SK-N-SH (cell line): ENCODE measurements around the gene CADM1. TPM values are rescaled to one million over a fixed set of nuclear protein-coding genes. Genes with fewer than 3 reads are reported as not detected.

Source experiments
- CTCF ChIA-PET: fragments of 300-600, 350-600 bp; formaldehyde crosslinking; extraction: SDS; loops from one replicate; lab custom pipeline; 2021; lab: Yijun Ruan, JAX
- POLR2A ChIA-PET: fragments of 350-600 bp; sonication (Branson Sonifier 250); formaldehyde crosslinking; extraction: SDS; loops from one replicate; lab custom pipeline; 2020; ENCODE audit warnings: antibody characterized with exemption, inconsistent platforms; lab: Yijun Ruan, JAX
- DNase-seq: peaks from one replicate; pipeline ENCODE4 v3.0.0; 2012
- H2AFZ ChIP-seq: fragments of 200-600 bp; sonication (generic); 2 replicates; pipeline ENCODE4 v1.8.1; 2016; ENCODE audit warnings: antibody characterized with exemption, mild to moderate bottlenecking, low read depth
- H3F3A ChIP-seq: fragments of 200-600 bp; sonication (generic); replicated peaks from 2 replicates; pipeline ENCODE3; 2016; ENCODE audit warnings: antibody characterized with exemption, mild to moderate bottlenecking; ENCODE audit not compliant: insufficient read depth
- H3K27ac ChIP-seq, 2 experiments: fragments of 200-500 bp in 1 of 2; fragments of 200-600 bp in 1 of 2; sonication (Bioruptor generic) in 1 of 2; sonication (generic), shearing (Covaris generic) in 1 of 2; 2 replicates each; pipeline versions ENCODE4 v1.5.1 to v1.6.1; 2014 to 2016; ENCODE audit warnings: low read depth in 2 of 2, inconsistent platforms in 1 of 2, low read length in 1 of 2, mild to moderate bottlenecking in 1 of 2, mixed read lengths in 1 of 2
- H3K27me3 ChIP-seq: fragments of 200-600 bp; sonication (generic), shearing (Covaris generic); 2 replicates; pipeline ENCODE4 v1.6.1; 2016; ENCODE audit warnings: mixed run types; ENCODE audit not compliant: insufficient read depth
- H3K36me3 ChIP-seq, 2 experiments: fragments of 200-500 bp in 1 of 2; fragments of 200-600 bp in 1 of 2; sonication (Bioruptor generic) in 1 of 2; sonication (generic) in 1 of 2; replicated peaks in 1 of 2; 2 replicates each; pipeline versions ENCODE3 to v1.5.1; 2014 to 2016; ENCODE audit warnings: low read length in 1 of 2, mild to moderate bottlenecking in 1 of 2; ENCODE audit not compliant: insufficient read depth in 2 of 2, control insufficient read depth in 1 of 2
- H3K4me1 ChIP-seq, 2 experiments: fragments of 200-500 bp in 1 of 2; fragments of 200-600 bp in 1 of 2; sonication (Bioruptor generic) in 1 of 2; sonication (generic), shearing (Covaris generic) in 1 of 2; 2 replicates each; pipeline versions ENCODE4 v1.5.1 to v1.6.1; 2014 to 2016; ENCODE audit warnings: low read depth in 1 of 2, low read length in 1 of 2, mixed run types in 1 of 2; ENCODE audit not compliant: insufficient read depth in 2 of 2, control insufficient read depth in 1 of 2
- H3K4me2 ChIP-seq: fragments of 200-600 bp; sonication (generic), shearing (Covaris generic); 2 replicates; pipeline ENCODE4 v1.6.1; 2017; ENCODE audit warnings: mixed run types
- H3K4me3 ChIP-seq, 2 experiments: fragments of 200-500 bp in 1 of 2; fragments of 200-600 bp in 1 of 2; sonication (Bioruptor generic) in 1 of 2; sonication (generic), shearing (Covaris generic) in 1 of 2; 2 replicates each; pipeline versions ENCODE4 v1.5.1 to v1.8.1; 2014 to 2016; ENCODE audit warnings: low read depth in 2 of 2, inconsistent platforms in 1 of 2, low read length in 1 of 2, mild to moderate bottlenecking in 1 of 2, mixed read lengths in 1 of 2, moderate library complexity in 1 of 2
- H3K79me2 ChIP-seq: fragments of 200-600 bp; sonication (generic); 2 replicates; pipeline ENCODE4 v1.8.1; 2017; ENCODE audit warnings: mild to moderate bottlenecking; ENCODE audit not compliant: insufficient read depth
- H3K9ac ChIP-seq: fragments of 200-600 bp; sonication (generic); 2 replicates; pipeline ENCODE4 v1.6.1; 2017; ENCODE audit warnings: mixed run types
- H3K9me2 ChIP-seq: fragments of 200-600 bp; sonication (generic); 2 replicates; pipeline ENCODE4 v1.6.1; 2017; ENCODE audit warnings: mixed run types
- H3K9me3 ChIP-seq: fragments of 200-600 bp; sonication (generic); 2 replicates; pipeline ENCODE4 v1.6.1; 2017; ENCODE audit warnings: mixed run types, mild to moderate bottlenecking, moderate library complexity
- H4K20me1 ChIP-seq: fragments of 200-600 bp; sonication (generic); 2 replicates; pipeline ENCODE4 v1.6.1; 2017; ENCODE audit warnings: mild to moderate bottlenecking, mixed run types; ENCODE audit not compliant: insufficient read depth
- CTCF ChIP-seq: fragments of 200-600 bp; sonication (generic); IDR thresholded peaks from 2 replicates; pipeline ENCODE4 v1.6.1; 2017; ENCODE audit warnings: antibody characterized with exemption, mild to moderate bottlenecking, moderate library complexity
- EZH2phosphoT487 ChIP-seq: fragments of 200-600 bp; sonication (generic); IDR thresholded peaks from 2 replicates; pipeline ENCODE4 v1.6.1; 2017; ENCODE audit warnings: low read depth, mixed run types, mild to moderate bottlenecking, antibody characterized with exemption, moderate library complexity, borderline replicate concordance
- JUND ChIP-seq: IDR thresholded peaks from 2 replicates; pipeline ENCODE4 v1.4.0; 2012
- PBX3 ChIP-seq: IDR thresholded peaks from 2 replicates; pipeline ENCODE4; 2012
- POLR2AphosphoS5 ChIP-seq: IDR thresholded peaks from 2 replicates; pipeline ENCODE4 v1.6.1; 2012; ENCODE audit warnings: low read depth, low read length
- RAD21 ChIP-seq: IDR thresholded peaks from 2 replicates; pipeline ENCODE4 v1.6.1; 2012; ENCODE audit warnings: mild to moderate bottlenecking, low read length
- SMC3 ChIP-seq: IDR thresholded peaks from 2 replicates; pipeline ENCODE4 v1.6.1; 2012; ENCODE audit warnings: low read depth, low read length, improper control_type of control experiment
- TEAD4 ChIP-seq: IDR thresholded peaks from 2 replicates; pipeline ENCODE4 v1.4.0; 2012; ENCODE audit warnings: mild to moderate bottlenecking, borderline replicate concordance; ENCODE audit not compliant: insufficient read depth
- ZBTB33 ChIP-seq: IDR thresholded peaks from 2 replicates; pipeline ENCODE4 v1.4.0; 2012; ENCODE audit warnings: low read depth, borderline replicate concordance
- WGBS: methylation state at CpG from one replicate; pipeline ENCODE4 v1.1.6; 2017; ENCODE audit warnings: low lambda C conversion rate; 5-methylcytosine and 5-hydroxymethylcytosine counted together
- polyA plus RNA-seq, 3 experiments: library from polyadenylated mRNA; depleted of rRNA; stranded (reverse); fragments of >200 nt; gene quantifications; 2 replicates each; pipeline ENCODE4 v1.2.3, GENCODE V29; 2012

The CADM1 gene
- polyA plus RNA-seq, 1 of the 3 experiments (the other 2 are of a cell fraction): 7.9 TPM

- TF ChIP-seq CTCF (no peak), SMC3 (no peak), EZH2phosphoT487 (no peak), TEAD4 (no peak), PBX3 (no peak), JUND (no peak)
- TF ChIP-seq, all 33 proteins: peak for 0
These were observed 113.8 kb downstream of the CADM1 start (continued) for GRCh38 chr11:115390441-115390840.

- Histone ChIP-seq H3K27me3 (no peaks in the 10 kb centered on the region), H3K4me1 (peaks cover 0 to 19% of the 10 kb centered on the region in 2 experiments; a peak in 2 of 4 replicates), H3K9ac (no peak overlapping the region), H3K4me3 (no peak overlapping the region), H3K36me3 (no peaks in the 10 kb centered on the region), H3K79me2 (no peaks in the 10 kb centered on the region; the same call in 1 of the 2 replicates), H3F3A (no peaks in the 10 kb centered on the region), H3K27ac (no peak overlapping the region), H4K20me1 (no peaks in the 10 kb centered on the region), H2AFZ (no peak overlapping the region), H3K4me2 (no peak overlapping the region)
- 70% methylated on average over 3 of the region's 3 CpGs for WGBS
- POLR2A ChIA-PET: no interaction called here
- no peak for DNase-seq
- TF ChIP-seq RAD21 (no peak), EZH2phosphoT487 (no peak), TEAD4 (no peak), POLR2AphosphoS5 (no peak)
- TF ChIP-seq, all 33 proteins: peak for 0
- H3K9me3 ChIP-seq: no peaks in the 10 kb centered on the region
- no peaks in the 10 kb centered on the region for H3K9me2 ChIP-seq
- CTCF ChIA-PET: no interaction called here
These were observed 114.4 kb downstream of the CADM1 start for GRCh38 chr11:115389790-115390189.

GRCh38 chr11:115385226-115385625, 119.0 kb downstream of the CADM1 start:
- CTCF ChIA-PET: interaction anchor here (0.6 to 1.6 kb wide), 3 partner anchors 36 to 280 kb away, joined by 3 to 4 read pairs (median 3); no protein-coding TSS in a partner anchor

More at GRCh38 chr11:115385226-115385625, 119.0 kb downstream of the CADM1 start:
- POLR2A ChIA-PET: no interaction called here
- DNase-seq: no peak
- Histone ChIP-seq H2AFZ (no peak overlapping the region), H3K9ac (no peak overlapping the region), H3K9me3 (no peaks in the 10 kb centered on the region), H3K79me2 (no peaks in the 10 kb centered on the region), H3K4me3 (no peak overlapping the region), H3K4me2 (no peak overlapping the region), H3K27me3 (no peaks in the 10 kb centered on the region), H3F3A (no peaks in the 10 kb centered on the region), H3K4me1 (peaks cover 0 to 9% of the 10 kb centered on the region in 2 experiments; a peak in 2 of 4 replicates), H3K36me3 (no peaks in the 10 kb centered on the region), H3K27ac (no peak overlapping the region), H3K9me2 (no peaks in the 10 kb centered on the region), H4K20me1 (no peaks in the 10 kb centered on the region)
- TF ChIP-seq ZBTB33: no peak
